ENCODE measurements around the gene KRTAP24-1.

Gene KRTAP24-1

DNA sequence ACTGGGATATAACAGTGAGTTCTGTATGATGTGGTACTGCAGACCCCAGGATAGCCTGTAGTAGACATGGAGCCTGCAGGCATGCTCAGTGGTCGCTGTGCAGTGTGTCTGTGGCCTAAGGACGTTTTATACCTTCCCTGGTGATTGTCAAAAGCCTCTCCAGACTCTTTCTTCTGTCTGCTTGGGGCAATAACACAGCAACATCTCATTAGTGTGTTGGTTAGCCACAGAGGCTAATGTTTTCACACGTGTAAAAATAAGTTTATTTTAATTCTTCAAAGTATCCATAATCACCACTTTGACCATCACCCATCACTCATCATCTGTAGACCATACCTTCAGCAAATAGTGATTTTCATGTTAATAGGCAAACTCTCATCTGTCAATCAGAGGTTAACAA is at the start of gene KRTAP24-1:
Gene KRTAP24-1, minus strand, starts transcription at position 101 of the 400 bp plus-strand sequence. Its CDS starts 18 bp downstream, at position 83.
- H3K27me3 Mint-ChIP-seq = no peaks in the 10 kb centered on the region
- H3K4me1 Mint-ChIP-seq (ENCODE audit: low read depth) = no peaks in the 10 kb centered on the region
- H3K9me3 Mint-ChIP-seq = no peaks in the 10 kb centered on the region
- no peak within 1 kb of the TSS for H3K4me3 Mint-ChIP-seq
- no peak within 1 kb of the TSS for H3K27ac Mint-ChIP-seq
- no peaks in the 10 kb centered on the region for H3K36me3 Mint-ChIP-seq (ENCODE audit: low read depth)
- no peak for DNase-seq

DNA sequence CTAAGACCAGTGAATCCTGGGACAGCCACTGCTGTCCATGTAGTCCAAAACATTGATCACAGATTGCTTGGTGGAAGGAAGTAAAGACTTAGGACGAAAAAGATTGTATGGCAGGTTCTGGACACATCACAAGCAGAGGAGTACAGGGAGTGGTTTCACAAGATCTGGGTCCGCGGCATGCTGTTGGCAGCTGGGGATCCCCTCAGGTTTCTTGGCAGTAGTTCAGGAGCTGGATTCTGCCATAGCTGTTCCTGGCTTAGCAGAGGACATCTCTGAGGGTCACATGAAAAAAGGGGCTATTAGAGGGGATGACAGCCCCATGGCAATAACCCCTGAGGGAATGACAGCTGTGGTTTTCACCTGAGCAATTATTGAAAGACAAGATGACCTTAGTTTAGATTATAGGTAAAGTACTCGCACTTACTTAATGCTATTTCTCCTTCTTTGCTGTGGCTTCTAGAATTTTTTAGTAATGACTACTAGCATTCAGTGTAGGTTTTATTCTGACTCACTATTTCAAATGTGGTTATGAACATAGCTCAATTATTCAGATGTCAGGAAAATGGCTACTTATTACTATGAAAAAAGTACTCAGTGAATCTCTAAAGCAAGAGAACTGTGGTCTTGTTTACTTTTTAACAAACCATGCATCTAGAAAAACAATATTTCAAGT is 46.6 kb upstream of the KRTAP24-1 start:
- no peak overlapping the region for H3K4me3 Mint-ChIP-seq
- H3K27me3 Mint-ChIP-seq = peaks cover 7% of the 10 kb centered on the region
- H3K9me3 Mint-ChIP-seq = peaks cover 12% of the 10 kb centered on the region
- H3K27ac Mint-ChIP-seq = no peak overlapping the region
- no peaks in the 10 kb centered on the region for H3K4me1 Mint-ChIP-seq (ENCODE audit: low read depth)
- DNase-seq = no peak
- H3K36me3 Mint-ChIP-seq (ENCODE audit: low read depth) = no peaks in the 10 kb centered on the region

- H3K27ac Mint-ChIP-seq = no peak overlapping the region
- H3K4me3 Mint-ChIP-seq = no peak overlapping the region
- no peaks in the 10 kb centered on the region for H3K36me3 Mint-ChIP-seq (ENCODE audit: low read depth)
- H3K4me1 Mint-ChIP-seq (ENCODE audit: low read depth) = no peaks in the 10 kb centered on the region
- H3K27me3 Mint-ChIP-seq = peaks cover 7% of the 10 kb centered on the region
- DNase-seq = no peak
- H3K9me3 Mint-ChIP-seq = peaks cover 12% of the 10 kb centered on the region
Observed at GRCh38 chr21:30326390-30326789, 43.6 kb upstream of the KRTAP24-1 start.

DNA sequence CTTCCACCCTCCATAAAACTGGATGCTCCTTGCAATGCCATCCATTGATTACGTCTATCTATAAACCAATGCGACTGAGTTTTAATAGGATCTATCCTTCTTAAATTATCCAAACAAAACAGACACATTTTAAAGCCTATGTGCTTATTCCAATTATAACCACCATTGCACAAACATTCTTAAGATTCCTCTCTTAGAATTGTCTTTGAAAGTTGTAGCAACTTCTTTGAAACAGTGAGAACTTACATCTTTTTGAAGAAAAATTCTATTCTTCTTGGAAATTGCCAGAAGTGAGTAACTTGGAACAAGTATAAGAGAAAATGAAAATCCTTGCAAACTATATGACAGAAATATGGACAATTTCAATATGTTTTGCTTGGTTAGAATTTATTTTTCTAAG is 37.5 kb upstream of the KRTAP24-1 start, which contains the start of gene KRTAP26-1:
Gene KRTAP26-1, minus strand, starts transcription at position 101 of the 400 bp plus-strand sequence. CDS start 280 bp downstream, outside the sequence.
- Mint-ChIP-seq H3K27me3 (no peaks in the 10 kb centered on the region), H3K4me1 (ENCODE audit: low read depth) (no peaks in the 10 kb centered on the region), H3K27ac (no peak within 1 kb of the TSS), H3K9me3 (no peaks in the 10 kb centered on the region), H3K4me3 (no peak within 1 kb of the TSS), H3K36me3 (ENCODE audit: low read depth) (no peaks in the 10 kb centered on the region)
- no peak for DNase-seq

DNA sequence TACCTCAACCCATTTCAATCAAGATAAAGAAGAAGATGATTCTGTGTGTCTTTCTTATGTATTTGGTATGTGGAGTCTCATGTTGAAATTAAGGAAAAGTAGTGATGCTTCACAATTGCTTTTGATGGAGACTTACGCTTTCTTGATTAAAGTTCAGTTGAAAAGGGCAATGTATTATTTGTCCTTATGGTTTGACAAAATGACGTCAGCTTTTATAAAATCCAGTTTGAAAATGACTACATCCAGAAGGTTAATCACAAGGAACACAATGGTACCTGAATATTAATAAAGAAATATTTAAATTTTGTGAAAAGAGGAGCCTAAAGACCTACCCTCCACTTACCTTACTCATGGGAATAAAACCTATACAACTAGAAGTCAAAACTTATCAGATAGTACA is 33.0 kb upstream of the KRTAP24-1 start:
- Mint-ChIP-seq H3K4me3 (no peak overlapping the region), H3K36me3 (ENCODE audit: low read depth) (no peaks in the 10 kb centered on the region), H3K4me1 (ENCODE audit: low read depth) (no peaks in the 10 kb centered on the region), H3K27me3 (no peaks in the 10 kb centered on the region), H3K9me3 (no peaks in the 10 kb centered on the region), H3K27ac (no peak overlapping the region)
- DNase-seq = no peak

DNA sequence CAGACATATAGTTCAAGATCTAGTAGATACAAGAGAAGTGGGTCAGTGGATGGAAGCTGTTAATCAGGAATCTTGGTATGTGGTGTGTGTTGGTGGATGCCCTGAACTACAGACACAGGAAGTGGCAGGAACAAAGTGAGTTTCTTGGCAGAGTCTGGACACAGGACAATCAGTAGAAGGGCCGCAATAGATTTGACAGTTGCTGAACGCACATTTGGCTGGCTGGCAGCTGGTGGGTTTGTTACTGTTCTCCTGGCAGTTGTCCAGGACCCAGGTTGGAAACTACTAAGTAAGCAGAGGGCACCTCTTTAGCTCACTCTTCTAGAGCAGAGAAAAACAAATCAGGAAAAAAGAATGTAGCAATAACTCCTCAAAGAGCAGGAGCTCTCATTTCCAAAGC is 24.1 kb upstream of the KRTAP24-1 start:
- H3K4me3 Mint-ChIP-seq = no peak overlapping the region
- H3K9me3 Mint-ChIP-seq = no peaks in the 10 kb centered on the region
- H3K4me1 Mint-ChIP-seq (ENCODE audit: low read depth) = no peaks in the 10 kb centered on the region
- H3K27ac Mint-ChIP-seq = no peak overlapping the region
- DNase-seq = no peak
- H3K36me3 Mint-ChIP-seq (ENCODE audit: low read depth) = no peaks in the 10 kb centered on the region
- H3K27me3 Mint-ChIP-seq = no peaks in the 10 kb centered on the region

DNA sequence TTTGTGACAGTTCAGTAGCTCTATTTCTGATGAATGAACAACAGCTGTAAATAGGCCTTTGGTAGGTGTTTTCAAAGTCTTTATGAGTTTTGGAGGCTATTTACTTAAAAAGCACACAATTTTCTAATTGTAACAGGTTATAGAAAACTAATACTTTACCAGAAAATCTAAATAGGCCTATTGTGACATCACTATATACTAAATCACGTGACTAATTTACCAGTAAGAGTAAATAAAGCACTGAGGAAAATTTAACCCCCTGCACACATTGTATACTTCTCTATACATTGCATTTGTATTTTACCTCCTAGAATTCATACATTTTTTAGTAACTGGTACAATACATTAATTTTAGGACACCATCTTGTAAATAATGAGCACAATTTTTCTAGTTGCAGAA is 22.4 kb upstream of the KRTAP24-1 start:
- no peaks in the 10 kb centered on the region for H3K9me3 Mint-ChIP-seq
- no peaks in the 10 kb centered on the region for H3K4me1 Mint-ChIP-seq (ENCODE audit: low read depth)
- H3K36me3 Mint-ChIP-seq (ENCODE audit: low read depth) = no peaks in the 10 kb centered on the region
- no peak overlapping the region for H3K27ac Mint-ChIP-seq
- DNase-seq = no peak
- H3K27me3 Mint-ChIP-seq = no peaks in the 10 kb centered on the region
- no peak overlapping the region for H3K4me3 Mint-ChIP-seq

DNA sequence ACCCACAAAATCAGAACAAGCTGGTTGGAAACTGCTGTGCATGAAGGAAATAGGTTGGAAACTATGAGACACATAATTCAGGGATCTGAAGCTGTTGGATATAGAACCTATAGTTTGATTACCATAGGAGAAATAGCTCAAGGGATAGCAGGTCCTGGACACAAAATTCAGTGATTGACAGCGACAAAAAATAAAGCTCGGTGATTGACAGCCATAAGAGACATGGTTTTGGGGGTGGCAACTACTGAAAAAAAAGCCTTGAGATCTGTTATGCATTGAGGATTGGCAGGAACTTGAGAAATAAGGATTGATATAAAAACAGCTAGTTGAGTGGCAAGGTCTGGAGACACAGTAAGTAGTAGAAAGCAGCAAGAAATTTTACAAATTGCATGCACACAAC is 6.5 kb upstream of the KRTAP24-1 start, which contains the start of gene KRTAP25-1:
Gene KRTAP25-1, minus strand, starts transcription at position 300 of the 400 bp plus-strand sequence. Its CDS starts 24 bp downstream, at position 276.
- H3K4me3 Mint-ChIP-seq = no peak within 1 kb of the TSS
- no peaks in the 10 kb centered on the region for H3K36me3 Mint-ChIP-seq (ENCODE audit: low read depth)
- H3K27me3 Mint-ChIP-seq = no peaks in the 10 kb centered on the region
- H3K9me3 Mint-ChIP-seq = no peaks in the 10 kb centered on the region
- no peaks in the 10 kb centered on the region for H3K4me1 Mint-ChIP-seq (ENCODE audit: low read depth)
- no peak within 1 kb of the TSS for H3K27ac Mint-ChIP-seq
- DNase-seq = no peak

GRCh38 chr21:30271611-30272010 is 11.1 kb downstream of the KRTAP24-1 start:
- Mint-ChIP-seq H3K4me1 (ENCODE audit: low read depth) (no peaks in the 10 kb centered on the region), H3K4me3 (no peak overlapping the region), H3K9me3 (peaks cover 3% of the 10 kb centered on the region), H3K27me3 (peaks cover 6% of the 10 kb centered on the region), H3K27ac (no peak overlapping the region), H3K36me3 (ENCODE audit: low read depth) (no peaks in the 10 kb centered on the region)
- DNase-seq = no peak

DNA sequence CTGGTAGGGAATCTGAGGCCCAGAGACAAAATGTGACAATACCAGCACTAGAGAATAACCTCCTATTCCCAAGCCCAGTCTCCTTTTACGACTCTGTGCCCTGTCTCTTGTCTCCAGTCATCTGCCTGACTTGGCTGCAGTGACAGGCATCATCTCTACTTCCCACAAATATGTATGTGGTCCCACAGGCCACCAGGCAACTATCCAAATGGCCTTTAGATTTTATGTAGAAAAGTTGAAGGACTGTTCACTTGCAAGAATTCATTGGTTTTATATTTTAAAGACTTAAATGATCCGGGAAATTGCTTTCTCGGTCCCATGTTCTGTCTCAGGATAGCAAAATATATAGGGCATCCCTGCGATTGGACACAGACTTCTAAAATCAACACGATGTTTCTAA is 11.6 kb downstream of the KRTAP24-1 start:
- DNase-seq = no peak
- Mint-ChIP-seq H3K4me3 (no peak overlapping the region), H3K9me3 (peaks cover 3% of the 10 kb centered on the region), H3K36me3 (ENCODE audit: low read depth) (no peaks in the 10 kb centered on the region), H3K27me3 (peaks cover 6% of the 10 kb centered on the region), H3K4me1 (ENCODE audit: low read depth) (no peaks in the 10 kb centered on the region), H3K27ac (no peak overlapping the region)

DNA sequence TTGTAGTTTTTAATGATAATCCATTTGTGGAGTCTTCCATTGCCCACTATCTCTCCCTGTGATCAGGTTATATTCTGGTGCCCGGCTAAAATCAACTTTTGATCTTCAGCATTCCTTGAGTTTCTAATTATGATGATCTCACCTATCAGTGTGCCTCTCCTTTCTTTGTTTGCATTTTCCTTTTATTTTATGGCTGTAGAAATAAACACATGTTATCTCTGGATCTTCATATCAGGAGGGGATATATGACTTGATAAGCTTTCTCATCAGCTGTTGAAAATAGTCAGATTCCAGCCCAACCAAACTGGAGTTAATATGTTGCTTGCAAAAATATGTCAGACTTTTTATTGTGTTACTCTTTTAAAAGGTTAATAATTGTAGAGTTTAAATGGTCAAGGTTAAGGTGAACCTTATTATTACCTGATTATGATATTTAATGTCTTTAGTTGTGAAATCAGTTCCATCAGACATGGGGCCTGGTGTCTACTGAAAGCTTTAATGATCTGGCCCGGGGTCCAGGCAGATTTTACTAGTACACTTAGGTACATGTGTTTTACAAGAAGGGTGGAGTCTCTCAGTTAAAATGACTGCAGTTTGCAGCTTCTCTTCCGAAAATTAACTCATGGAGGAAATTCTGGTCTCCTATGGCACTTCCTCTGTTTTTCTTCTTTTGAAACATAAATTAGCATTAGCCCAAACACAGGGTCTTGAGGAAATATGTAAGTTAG is 12.8 kb downstream of the KRTAP24-1 start:
- Mint-ChIP-seq H3K4me3 (no peak overlapping the region), H3K27me3 (peaks cover 6% of the 10 kb centered on the region), H3K36me3 (ENCODE audit: low read depth) (no peaks in the 10 kb centered on the region), H3K4me1 (ENCODE audit: low read depth) (no peaks in the 10 kb centered on the region), H3K9me3 (peaks cover 6% of the 10 kb centered on the region), H3K27ac (no peak overlapping the region)
- no peak for DNase-seq

DNA sequence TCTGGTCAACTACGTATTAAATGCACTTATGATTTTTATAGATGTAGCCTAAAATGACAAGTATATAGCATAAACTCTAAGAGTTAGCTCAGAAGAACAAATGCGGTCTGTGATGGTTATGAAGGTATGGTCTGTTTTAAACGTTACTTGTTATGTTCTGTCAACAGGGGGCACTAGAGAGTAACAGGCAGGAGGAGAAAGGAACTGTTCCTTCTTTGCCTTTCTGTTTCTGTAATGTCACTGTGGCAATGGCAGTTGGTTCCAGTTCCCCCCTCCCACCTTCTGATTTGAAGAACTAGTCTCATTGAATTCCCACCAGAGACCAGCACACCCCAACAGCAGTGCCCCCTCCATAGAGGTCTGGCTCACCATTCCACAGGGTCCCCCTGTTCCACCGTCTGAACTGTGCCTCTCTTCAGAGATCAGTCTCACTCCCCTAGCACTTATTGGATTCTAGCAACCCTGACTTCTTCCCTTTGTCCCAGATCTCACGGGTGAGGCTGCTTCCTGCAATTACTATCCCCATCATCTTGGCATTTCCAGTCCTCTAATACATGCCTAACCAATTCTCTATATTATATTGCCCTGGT is 14.0 kb downstream of the KRTAP24-1 start:
- no peak overlapping the region for H3K27ac Mint-ChIP-seq
- no peak overlapping the region for H3K4me3 Mint-ChIP-seq
- no peaks in the 10 kb centered on the region for H3K36me3 Mint-ChIP-seq (ENCODE audit: low read depth)
- peaks cover 6% of the 10 kb centered on the region for H3K27me3 Mint-ChIP-seq
- no peaks in the 10 kb centered on the region for H3K4me1 Mint-ChIP-seq (ENCODE audit: low read depth)
- no peak for DNase-seq
- peaks cover 8% of the 10 kb centered on the region for H3K9me3 Mint-ChIP-seq

GRCh38 chr21:30257773-30258172 is 25.0 kb downstream of the KRTAP24-1 start:
- H3K27ac Mint-ChIP-seq = no peak overlapping the region
- no peaks in the 10 kb centered on the region for H3K9me3 Mint-ChIP-seq
- no peaks in the 10 kb centered on the region for H3K36me3 Mint-ChIP-seq (ENCODE audit: low read depth)
- H3K27me3 Mint-ChIP-seq = no peaks in the 10 kb centered on the region
- H3K4me1 Mint-ChIP-seq (ENCODE audit: low read depth) = no peaks in the 10 kb centered on the region
- no peak for DNase-seq
- H3K4me3 Mint-ChIP-seq = no peak overlapping the region

DNA sequence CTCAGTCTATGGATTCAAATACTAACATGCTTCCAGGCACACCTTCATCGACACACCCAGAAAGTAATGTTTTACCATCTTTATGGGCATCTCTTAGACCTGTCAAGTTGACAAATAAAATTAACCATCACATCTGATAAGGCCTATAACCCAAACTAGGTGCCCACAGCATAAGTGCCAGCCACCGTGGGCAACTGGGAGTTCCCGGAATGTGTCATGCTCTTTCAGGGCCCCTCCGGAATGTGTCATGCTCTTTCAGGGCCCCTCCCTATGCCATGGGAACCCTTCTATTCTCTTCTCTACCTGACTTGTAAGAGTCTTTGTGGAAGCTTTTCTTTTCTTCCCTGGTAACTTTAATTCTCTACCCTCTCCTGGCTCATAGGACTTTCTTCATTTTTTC is 26.6 kb downstream of the KRTAP24-1 start:
- Mint-ChIP-seq H3K27me3 (no peaks in the 10 kb centered on the region), H3K4me1 (ENCODE audit: low read depth) (no peaks in the 10 kb centered on the region), H3K9me3 (peaks cover 2% of the 10 kb centered on the region), H3K36me3 (ENCODE audit: low read depth) (no peaks in the 10 kb centered on the region), H3K4me3 (no peak overlapping the region), H3K27ac (no peak overlapping the region)
- no peak for DNase-seq

GRCh38 chr21:30255679-30256078 is 27.1 kb downstream of the KRTAP24-1 start:
- Mint-ChIP-seq H3K27ac (no peak overlapping the region), H3K36me3 (ENCODE audit: low read depth) (no peaks in the 10 kb centered on the region), H3K4me1 (ENCODE audit: low read depth) (no peaks in the 10 kb centered on the region), H3K9me3 (peaks cover 2% of the 10 kb centered on the region), H3K4me3 (no peak overlapping the region), H3K27me3 (no peaks in the 10 kb centered on the region)
- DNase-seq = no peak

All from activated T-cell treated with anti-CD3 and anti-CD28 coated beads, Interleukin-2, amount 50 U/mL, for 24 hours (primary cell).